Epithelial cell of proximal tubule (primary cell): ENCODE data around the gene TRIM40. TPM values are rescaled to one million over a fixed set of nuclear protein-coding genes. Genes with fewer than 3 reads are reported as not detected.

Experiments
- DNase-seq: peaks from one replicate; pipeline ENCODE4 v3.0.0-alpha.2; 2011; ENCODE audit warnings: low read depth
- H3K4me3 ChIP-seq: 2 replicates; pipeline ENCODE4 v1.5.1; 2011; ENCODE audit warnings: low read depth, mild to moderate bottlenecking, low read length
- total RNA-seq: library from RNA; depleted of rRNA; stranded (reverse); fragments of >200 nt; gene quantifications from 2 replicates; pipeline ENCODE4 v1.2.3, GENCODE V29; 2015
- TF ChIP-seq, protein P1 (sequence below): conservative IDR thresholded peaks from 2 replicates; pipeline ENCODE4 v1.5.1; 2012; ENCODE audit warnings: low read depth, mild to moderate bottlenecking, low read length

Gene TRIM40
- total RNA-seq, 1 donor from 2014 or later, result not detected

DNA sequence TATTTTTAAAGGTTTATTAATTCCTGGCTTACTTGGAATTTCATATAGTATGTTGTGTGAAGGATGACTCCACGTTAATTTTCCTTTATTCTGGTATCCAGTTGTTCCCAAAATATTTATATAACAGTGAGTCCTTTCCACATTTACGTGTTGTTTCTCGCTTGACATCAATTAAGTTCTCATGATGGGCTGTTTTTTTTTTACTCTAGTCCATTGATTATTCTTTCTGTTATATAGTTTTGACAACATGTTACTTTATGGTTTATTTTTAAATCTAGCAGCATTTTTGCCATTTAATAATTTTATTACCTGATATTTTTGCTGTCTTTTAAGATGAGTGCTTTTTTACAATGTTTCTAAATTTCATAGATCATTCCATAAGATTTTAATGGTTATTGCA lies 6.7 kb downstream of the TRIM40 start:
- TF ChIP-seq, protein P1, sequence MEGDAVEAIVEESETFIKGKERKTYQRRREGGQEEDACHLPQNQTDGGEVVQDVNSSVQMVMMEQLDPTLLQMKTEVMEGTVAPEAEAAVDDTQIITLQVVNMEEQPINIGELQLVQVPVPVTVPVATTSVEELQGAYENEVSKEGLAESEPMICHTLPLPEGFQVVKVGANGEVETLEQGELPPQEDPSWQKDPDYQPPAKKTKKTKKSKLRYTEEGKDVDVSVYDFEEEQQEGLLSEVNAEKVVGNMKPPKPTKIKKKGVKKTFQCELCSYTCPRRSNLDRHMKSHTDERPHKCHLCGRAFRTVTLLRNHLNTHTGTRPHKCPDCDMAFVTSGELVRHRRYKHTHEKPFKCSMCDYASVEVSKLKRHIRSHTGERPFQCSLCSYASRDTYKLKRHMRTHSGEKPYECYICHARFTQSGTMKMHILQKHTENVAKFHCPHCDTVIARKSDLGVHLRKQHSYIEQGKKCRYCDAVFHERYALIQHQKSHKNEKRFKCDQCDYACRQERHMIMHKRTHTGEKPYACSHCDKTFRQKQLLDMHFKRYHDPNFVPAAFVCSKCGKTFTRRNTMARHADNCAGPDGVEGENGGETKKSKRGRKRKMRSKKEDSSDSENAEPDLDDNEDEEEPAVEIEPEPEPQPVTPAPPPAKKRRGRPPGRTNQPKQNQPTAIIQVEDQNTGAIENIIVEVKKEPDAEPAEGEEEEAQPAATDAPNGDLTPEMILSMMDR, result no peak
- no peak overlapping the region for H3K4me3 ChIP-seq
- DNase-seq, result no peak

DNA sequence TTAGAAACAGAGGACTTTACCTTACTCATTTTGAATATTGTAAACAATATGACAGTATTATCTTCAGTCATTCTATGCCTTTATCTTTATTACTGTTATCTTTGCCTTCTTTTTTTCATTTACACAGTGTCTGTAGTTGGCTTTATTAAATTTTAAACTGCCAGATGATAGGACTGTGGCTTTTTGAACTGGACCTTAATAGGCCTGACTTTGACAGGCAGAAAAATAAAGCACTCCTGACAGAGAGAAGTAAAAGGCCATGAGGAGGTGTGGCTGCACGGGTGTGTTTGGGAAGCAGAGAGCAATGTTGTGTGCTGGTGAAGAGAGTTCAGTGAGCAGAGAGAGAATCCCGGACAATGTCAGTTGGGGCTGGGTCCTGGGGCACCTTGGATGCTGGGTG lies 7.8 kb downstream of the TRIM40 start:
- TF ChIP-seq, protein P1, result no peak
- no peak overlapping the region for H3K4me3 ChIP-seq
- DNase-seq, result no peak

DNA sequence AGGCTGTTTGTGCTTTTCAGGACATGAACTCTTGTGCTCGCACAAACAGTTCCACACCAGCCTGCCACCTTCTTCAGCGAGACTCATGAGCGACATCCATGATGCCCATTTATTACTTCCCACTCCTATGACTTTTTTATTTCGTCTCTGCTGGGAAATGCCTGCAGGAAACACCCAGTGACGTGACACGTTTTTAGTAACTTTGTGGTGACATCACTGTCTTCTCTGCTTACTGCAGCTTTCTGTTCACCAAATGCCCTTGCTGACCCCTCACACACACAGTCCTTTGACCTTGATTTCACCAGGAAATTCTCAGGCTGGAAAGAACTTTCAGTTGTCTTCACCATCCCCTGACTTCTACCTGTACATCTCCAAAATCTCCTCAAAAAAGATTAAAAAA lies 8.9 kb downstream of the TRIM40 start:
- DNase-seq, result no peak
- TF ChIP-seq, protein P1, result no peak
- H3K4me3 ChIP-seq, result no peak overlapping the region

DNA sequence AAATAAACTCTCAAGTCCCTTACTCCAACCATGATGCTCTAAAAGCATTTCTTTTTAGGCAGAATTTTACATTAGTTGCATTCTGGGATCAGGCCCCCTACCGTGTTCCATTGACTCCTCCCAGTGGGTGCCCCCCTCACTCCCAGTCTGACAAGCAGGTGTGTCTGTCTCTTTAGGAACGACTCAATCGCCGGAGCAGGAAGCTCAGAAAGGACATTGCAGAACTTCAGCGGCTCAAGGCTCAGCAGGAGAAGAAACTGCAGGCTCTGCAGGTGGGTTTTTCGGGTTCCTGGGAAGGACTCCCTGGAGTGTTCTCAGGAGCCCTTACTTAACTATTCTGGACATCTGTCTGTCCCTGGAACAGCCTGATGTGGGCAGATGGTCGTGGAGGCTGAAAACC lies 9.9 kb downstream of the TRIM40 start:
- TF ChIP-seq, protein P1, result no peak
- no peak for DNase-seq
- no peak overlapping the region for H3K4me3 ChIP-seq

DNA sequence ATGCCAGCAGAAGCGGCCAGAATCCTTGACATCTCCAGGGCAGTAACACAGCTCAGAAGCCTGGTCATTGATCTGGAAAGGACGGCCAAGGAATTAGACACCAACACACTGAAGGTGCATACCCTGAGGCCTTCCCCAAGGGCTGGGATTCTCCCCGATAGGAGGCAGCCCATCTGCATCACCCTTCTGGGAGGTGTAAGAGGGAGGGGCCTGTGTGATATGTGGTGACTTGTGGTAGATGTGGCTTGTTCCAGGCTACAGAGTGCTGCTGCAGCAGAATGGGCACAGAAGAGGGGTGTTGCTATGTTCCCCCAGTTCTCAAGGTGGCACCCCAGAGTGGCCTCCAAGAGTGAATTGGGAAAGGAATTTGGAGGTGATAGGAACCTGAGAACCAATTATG lies 11.2 kb downstream of the TRIM40 start:
- H3K4me3 ChIP-seq, result no peak overlapping the region
- TF ChIP-seq, protein P1, result no peak
- no peak for DNase-seq

DNA sequence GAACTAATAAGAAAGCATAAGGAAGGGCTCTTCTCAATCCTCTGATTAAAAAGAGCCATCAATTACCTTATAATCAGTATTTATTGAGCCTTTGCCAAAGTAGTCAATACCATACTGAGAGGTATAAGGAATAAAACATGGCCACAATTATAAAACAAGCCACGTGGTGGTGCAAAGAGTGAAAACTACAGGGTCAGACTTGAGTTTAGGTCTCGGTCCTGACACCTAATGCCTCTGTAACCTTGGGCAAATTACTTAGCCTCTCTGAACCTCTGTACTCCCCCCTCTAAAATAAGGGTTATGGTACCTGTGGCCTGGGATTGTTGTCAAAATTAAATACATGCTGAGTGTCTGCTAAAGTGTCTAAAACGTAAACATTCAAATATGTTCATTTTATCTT lies 13.3 kb downstream of the TRIM40 start:
- H3K4me3 ChIP-seq, result no peak overlapping the region
- no peak for DNase-seq
- TF ChIP-seq, protein P1, result no peak

DNA sequence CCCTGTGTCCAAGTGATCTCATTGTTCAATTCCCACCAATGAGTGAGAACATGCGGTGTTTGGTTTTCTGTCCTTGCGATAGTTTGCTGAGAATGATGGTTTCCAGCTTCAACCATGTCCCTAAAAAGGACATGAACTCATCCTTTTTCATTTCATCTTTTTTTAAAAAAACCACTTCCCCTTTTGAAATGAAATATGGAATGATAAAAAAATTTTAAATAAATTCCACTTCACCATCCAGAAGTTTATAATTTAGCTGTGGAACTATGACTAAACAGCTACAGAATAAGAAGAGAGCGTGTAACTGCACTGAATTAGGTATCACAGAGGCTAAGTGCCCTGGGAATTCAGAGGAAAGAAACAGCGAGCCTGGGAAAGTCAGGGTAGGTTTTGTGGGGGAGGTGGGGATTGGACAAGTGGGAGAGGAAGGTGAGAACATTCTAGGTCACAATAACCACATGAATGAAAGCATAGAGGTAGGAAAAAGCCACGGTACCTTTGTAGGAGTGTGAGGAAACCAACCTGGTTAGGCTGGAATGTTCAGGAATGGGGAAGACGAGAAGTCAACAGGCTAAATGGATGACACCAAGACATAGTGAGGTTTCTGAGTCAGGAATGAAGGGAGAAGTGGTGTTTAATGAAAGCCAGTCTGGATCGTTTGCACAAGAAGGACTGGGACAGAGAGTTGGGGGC lies 14.1 kb downstream of the TRIM40 start:
- TF ChIP-seq, protein P1, result no peak
- DNase-seq, result no peak
- H3K4me3 ChIP-seq, result no peak overlapping the region
